PFSK-1 (cell line): Measurements from ENCODE around the gene TNS1.

Experiments used
- SIN3A ChIP-seq: IDR thresholded peaks from 2 replicates; pipeline ENCODE4 v1.6.1; 2012; ENCODE audit warnings: mild to moderate bottlenecking, low read length, moderate library complexity, borderline replicate concordance; ENCODE audit not compliant: insufficient read depth
- TAF1 ChIP-seq: IDR thresholded peaks from 2 replicates; pipeline ENCODE4 v1.6.1; 2012; ENCODE audit warnings: low read length, control low read depth, borderline replicate concordance; ENCODE audit not compliant: insufficient read depth

DNA sequence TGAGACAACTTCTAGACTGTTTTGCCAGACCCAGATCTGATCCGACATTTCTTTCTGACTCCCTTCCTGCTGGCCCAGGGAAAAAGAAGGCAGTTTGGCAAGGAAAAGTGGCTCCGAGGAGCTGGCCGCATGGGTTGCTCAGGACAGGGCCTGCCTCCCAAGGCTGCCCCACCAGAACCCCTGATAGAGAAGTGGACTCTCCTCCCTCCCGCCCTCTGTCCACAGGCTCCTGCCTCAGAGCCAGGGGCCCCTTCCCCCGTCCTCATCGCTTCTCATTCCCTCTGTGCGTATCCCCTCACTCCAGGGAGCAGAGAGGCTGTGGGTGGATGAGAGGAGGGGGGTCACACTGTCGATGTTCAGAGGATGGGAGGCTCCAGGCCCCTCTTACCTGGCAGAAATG, 110.2 kb downstream of the TNS1 start:
- TF ChIP-seq SIN3A (no peak), TAF1 (no peak)
